Measurements from ENCODE around the gene SH3BP5.

The SH3BP5 gene

DNA sequence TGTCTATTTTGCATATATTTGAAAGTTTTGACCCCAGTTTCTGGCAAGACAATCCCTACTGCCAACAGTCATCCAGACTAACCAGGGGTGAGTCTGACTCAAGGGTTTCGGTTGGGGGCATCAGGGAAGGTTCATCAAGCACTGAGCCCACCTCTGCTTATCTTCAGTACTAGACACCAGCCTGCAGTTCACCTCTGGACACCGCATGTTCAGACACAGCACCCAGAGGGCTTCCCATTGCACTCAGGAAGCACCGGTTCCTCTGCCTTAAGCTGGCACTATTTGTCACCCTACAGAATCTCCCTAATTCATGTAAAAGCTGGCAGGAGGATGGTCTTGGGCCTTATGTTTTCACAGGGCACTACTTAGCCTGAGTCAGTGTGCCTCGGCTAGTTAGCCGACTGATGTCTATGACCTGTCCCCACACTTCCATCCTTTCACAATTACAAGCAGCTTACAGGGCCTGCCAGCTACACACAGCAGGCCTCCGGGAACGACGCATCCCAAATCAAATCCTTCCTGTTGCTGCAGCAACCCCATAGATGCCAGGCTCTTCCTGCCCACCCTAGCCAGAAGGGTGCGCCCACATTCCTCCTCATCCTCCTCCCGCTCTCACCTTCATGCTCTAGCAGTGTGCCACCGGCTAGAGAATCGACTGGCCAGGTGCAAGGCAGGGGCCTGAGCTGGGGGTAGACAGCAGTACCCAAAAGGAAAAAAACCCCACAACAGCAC lies 52.5 kb downstream of the SH3BP5 start:
- DNase-seq (ENCODE audit: extremely low read depth in 1 of 2, low read depth in 1 of 2), result no peak

DNA sequence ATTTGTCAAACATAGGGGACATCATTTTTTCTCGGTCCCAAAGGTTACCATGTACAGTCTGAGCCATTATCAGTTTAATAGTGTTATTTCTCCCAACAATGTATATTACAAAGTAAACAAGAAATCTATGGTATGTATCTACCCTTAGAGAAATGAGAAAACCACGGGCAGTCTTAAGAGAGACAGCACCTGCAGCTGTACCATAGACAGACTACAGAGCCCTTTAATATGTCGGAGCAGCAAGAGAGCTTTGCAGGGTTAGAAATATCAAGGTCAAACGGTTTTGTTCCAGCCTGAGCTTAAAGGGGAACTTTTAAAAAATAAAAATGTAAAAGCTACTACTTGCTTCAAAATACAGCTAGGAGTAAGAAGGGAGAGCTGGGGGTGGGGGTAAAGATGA lies 53.2 kb downstream of the SH3BP5 start:
- DNase-seq (ENCODE audit: extremely low read depth in 1 of 2, low read depth in 1 of 2), result no peak

DNA sequence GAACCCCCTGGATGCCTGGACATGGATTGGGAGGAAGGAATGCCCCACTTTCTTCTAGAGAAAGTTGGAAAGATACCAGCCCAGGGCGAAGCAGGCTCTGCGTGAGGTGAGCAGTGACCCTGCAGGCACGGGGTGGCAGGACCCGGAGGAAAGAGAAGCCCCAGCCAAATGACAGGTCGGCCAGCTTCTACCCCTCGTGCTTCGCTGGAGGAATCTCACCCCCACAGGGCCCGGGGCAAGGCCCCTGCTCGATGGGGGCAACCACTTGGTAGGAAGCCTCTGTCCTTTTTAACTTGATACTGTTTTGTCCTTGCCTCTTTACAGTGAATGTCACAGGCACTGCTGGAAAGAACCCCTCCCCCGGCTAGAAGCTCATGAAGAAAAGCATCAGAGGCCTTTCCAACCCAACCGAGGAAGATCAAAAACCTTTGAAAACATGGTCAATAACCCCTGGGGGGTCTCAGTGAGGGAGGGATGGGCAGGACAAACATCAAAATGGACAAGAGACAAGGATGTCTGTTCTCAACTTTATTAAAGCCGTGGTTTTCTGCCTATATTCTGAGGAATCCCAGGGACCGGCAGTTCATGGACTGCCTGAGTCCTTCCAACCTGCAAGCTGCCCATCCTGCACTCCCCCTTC lies 54.4 kb downstream of the SH3BP5 start:
- DNase-seq (ENCODE audit: extremely low read depth in 1 of 2, low read depth in 1 of 2), result no peak

DNA sequence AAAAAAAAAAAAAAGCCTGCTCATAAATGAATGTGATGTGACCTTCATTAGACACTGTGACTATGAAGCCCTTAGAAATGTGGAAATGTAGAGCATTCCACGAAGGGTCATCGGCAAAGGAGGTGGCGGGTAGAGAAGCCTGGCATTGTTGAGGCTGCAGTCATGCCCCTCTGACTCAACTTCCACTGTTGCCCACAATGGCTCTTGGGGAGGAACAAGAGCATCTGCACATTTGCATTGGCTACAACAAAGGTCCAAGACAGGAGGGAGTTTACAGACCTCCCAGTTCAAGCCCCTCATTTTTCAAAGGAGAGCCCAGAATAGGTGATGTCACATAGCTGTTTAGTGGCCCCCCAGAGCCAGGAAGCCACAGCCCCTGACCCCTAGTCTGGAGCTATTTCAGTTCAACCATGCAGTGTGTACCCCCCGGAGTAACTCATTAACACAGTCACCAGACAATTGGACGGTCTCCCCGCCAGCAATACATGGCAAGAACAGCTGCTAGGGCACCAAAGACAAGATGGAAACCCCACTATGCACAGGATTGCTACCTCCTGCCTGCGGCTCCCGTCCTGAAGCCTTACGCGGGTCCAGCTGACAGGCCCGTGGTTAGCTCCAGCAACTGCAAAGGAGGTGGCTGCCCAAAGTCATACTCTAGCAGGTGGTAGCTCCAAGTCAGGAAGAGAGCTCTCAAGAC lies 56.2 kb downstream of the SH3BP5 start:
- no peak for DNase-seq (ENCODE audit: extremely low read depth in 1 of 2, low read depth in 1 of 2)

DNA sequence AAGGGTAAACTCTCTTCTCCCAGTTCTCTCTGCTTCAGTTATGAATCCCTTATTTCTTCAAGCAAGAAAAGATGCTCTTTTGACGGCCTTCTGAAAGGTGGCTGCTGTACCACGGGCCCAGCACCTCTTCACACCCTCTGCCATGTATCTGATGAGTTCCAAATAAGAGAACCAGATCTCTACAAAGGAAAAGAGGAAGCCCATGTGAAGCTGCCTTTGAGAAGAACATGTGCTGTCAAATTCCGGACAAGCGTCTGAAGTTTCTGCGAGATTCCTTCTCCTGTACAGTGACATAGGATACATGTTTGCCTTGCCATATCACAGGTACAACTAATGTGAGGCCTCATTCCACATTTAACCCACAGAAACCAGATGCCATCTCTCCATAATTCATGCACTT lies 59.2 kb downstream of the SH3BP5 start:
- DNase-seq (ENCODE audit: extremely low read depth in 1 of 2, low read depth in 1 of 2), result no peak

DNA sequence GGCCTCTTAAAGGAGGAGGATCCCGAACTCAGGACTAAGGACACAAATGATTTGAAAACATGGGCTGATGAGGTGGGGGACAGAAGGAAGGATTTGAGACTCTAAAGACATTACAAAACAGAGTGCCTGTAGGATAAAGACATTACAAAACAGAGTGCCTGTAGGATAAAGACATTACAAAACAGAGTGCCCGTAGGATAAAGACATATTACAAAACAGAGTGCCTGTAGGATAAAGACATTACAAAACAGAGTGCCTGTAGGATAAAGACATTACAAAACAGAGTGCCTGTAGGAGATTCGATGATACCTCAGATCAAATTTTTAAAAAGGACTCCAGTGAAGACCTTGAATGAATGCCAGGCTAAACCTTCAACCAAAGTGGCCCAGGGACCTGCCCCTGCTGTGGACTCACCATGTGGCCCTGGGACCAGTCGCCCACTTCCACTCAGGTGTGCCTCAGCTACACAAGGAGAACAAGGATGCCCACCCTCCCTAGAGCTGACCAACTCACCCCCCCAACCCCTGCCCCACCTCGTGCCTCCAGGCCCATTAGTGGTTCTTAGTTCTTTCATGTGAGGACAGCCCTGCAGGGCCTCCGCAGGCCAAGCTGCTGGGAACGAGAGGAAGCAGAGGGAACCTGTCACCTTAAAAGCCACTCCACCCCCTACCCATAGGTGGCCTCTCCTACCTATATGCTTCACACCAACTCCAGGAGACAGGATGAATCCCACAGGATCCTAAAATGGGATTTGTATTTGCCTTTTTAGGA lies 59.8 kb downstream of the SH3BP5 start:
- no peak for DNase-seq (ENCODE audit: extremely low read depth in 1 of 2, low read depth in 1 of 2)

DNA sequence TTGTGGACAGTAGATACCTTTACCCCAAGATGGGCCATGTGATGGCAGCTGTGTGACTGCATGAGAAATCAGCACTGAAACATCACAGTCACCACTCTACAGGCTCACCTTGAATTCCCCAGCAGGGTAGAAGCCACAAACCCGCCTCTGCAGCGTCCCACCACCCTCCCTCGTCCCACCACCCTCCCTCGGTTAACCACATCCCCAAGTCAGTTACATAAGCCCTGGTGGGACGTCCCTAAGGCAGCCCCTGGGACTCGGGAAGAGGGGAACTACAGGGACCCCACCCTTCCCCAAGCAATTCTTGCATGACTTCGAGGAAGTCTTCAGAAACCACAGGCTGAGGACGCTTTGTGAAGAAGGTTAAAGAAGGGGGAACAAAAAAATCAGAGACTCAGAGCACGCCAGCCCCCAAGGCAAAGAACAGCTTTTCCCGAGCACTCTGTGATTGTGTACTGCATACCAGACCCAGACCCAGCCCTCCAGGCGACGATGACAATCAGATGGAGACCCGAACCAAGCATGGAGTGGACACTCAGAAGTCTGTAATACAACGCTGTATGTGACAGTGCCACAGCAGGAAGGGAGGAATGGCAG lies 60.5 kb downstream of the SH3BP5 start:
- peak; percentile 57 to 74 for DNase-seq (ENCODE audit: extremely low read depth in 1 of 2, low read depth in 1 of 2)

DNA sequence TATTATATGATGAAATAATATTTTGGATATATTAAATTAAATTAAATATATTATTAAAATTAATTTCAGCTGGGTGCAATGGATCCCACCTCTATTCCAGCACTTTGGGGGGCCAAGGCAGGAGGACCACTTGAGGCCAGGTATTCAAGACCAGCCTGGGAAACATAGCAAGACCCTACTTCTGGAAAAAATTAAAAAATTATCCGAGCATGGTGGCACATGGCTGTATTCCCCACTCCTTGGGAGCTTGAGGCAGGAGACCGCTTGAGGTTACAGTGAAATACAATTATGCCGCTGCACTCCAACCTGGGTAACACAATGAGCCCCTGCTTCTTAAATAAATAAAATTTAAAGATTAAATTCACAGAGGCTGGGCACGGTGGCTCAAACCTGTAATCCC lies 61.4 kb downstream of the SH3BP5 start:
- no peak for DNase-seq (ENCODE audit: extremely low read depth in 1 of 2, low read depth in 1 of 2)

DNA sequence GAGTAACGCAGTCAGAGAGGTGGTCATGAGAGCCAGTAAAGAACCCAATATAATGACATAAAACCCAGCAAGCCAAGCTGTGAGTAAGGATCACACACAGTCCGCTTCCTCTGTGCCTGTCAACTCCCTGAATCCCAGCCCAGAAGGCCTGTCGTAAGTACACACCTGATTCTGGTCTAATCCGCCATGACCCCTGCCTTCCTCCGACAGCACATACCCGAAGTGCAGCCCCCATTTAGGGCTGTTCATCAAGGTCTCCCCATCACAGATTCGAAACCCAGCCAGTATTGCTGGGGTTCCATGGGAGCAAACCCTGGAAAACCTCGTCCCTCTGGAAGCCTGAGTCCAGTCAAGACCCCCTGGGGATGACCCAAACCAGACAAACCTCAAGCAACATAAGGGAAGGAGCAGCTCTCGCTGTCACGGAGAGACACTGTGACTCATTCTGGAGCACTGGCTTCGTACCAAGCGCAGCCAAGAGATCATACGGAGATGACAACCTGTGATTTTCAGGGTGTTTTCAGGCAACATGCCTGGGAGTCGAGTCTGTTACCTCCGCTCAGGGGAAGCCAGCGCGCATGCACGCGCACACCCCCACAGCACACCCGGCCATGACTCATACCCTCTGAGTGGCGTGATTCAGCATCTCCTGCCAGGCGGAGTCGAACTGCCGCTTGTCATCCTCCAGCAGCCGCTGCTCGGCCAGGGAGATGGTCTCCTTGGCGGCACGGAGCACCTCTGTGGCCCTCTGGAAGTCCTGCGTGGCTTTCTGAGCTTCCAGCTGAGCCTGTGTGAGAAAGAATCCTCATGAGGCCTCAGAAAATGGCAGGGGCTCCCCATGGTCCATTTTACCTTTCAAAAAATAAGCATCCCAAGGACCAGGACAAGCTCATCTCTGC lies 63.0 kb downstream of the SH3BP5 start:
- peak; percentile 77 to 86 for DNase-seq (ENCODE audit: extremely low read depth in 1 of 2, low read depth in 1 of 2)

DNA sequence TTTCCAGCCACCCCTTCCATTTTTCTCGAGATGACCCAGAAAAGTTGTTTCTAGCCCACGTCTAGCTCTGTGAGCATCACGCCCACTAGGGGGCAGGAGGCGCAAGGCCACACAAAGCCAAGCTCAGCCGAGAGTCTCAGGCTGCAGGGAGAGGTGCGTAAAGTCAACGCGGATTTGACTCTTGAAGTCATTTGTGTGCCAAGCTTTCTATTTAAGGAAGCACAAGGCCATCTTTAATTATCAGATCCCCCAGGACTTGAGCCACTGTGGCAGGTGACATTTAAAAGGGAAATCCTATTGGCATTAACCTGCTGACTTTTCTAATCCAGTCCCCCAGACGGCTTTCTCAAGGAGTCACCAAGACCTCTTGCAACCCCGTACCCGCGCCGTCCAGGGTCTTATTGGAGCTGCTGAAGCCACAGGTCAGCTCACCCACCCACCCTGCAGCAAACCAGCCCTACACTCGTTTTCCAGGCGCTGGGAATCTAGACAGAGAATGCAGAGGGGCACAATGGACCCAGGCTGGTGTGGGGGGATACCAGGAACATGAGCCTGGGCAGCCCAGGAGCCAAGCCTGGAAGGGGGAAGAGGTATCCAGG lies 64.3 kb downstream of the SH3BP5 start:
- peak; percentile 50 to 74 for DNase-seq (ENCODE audit: extremely low read depth in 1 of 2, low read depth in 1 of 2)

DNA sequence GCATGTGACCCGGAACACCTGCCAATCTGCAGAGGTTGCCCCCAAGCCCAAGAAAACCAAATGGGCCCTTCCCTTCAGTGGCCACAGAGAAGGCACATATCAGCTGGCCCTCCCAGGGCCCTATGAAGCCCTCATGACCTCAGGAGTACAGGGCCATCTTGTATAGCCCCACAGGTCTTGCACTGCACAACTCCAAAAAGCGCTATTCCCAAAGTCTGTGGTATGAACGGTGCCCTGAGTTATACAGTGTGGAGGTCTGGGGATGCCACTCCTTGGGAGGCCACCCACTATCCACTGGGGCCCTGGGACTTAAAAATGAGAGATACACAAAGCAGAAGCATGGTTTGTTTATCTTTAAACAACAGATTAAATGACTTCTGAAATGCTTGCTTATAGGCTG lies 64.9 kb downstream of the SH3BP5 start:
- no peak for DNase-seq (ENCODE audit: extremely low read depth in 1 of 2, low read depth in 1 of 2)

DNA sequence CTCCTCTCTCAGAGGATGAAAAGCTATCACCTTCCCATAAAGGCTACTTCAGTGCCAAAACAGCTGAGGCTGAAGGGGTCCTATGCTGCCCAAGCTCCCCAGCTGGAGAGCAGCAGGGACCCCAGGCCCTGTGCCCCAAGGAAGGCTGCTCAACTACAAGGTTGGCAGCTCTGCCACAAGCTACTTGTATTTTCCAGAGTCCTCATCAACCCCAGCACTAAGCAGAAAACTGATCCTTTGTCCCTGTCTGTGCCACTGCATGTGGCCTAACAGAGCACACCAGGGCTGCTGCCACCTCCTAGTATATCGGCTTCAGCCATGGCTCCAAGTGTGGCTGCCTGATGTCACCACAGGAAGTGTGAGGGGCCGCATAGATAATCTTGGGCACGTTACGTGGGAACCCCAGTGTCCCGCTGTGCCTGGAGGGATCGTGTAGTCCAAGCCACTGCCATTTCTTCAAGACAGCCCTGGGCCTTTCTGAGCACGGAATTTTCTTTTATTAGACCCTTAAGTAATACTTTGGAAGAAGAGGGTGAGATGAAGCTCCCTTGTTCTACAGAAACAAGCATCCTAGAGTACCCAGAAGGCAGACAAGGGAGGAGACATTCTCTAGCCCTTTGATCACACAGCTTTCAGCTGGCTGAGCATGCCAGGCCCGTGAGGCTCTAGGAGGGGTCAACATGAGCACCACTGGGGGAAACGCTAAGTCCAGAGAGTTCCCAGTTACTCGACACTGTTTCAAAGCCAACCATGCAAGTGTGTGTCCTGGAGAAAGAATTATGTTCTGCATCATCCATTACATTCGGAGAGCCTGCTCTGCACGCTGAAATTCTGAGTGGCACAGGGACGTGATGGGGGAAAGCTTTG lies 65.6 kb downstream of the SH3BP5 start:
- no peak for DNase-seq (ENCODE audit: extremely low read depth in 1 of 2, low read depth in 1 of 2)

DNA sequence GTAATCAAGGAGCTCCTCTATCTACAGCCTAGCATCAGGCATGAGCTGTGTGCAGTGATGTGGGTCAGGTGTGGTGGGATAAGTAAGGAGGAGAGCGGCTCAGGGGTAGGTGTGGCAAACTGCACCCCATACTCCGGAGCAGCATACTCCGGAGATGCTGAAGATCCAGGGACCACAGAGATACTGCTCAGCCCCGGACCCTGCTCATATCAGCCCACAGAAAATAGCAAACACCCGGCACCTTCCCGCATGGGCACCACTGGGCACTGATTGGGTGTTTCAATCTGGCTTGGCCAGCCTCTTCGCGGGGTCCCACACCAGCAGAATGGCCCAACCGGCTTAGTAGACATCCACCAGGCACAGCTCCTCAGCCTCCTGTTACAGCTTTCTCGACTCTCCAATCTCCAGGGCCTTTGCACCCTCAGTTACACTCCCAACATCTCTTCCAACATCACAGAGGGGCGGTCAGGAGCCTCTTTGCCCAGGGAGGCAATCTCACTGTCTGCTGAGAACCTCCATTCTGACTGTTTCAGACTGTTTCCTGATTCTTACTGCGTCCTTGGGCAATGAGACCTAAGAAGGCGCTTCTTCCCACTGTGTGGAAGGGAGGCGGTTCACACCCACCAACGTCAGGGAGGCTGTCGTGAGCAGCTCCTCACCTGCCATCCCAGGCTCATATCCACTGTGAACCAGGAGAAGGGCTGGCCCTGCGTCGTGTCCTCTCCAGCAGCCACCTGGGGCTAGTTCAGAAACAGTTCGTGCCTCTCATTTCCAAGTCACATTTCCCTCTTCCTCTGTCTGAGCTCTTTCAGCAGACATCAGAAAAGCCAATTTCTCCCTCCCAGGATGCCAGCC lies 66.5 kb downstream of the SH3BP5 start:
- DNase-seq (ENCODE audit: extremely low read depth in 1 of 2, low read depth in 1 of 2), result no peak

DNA sequence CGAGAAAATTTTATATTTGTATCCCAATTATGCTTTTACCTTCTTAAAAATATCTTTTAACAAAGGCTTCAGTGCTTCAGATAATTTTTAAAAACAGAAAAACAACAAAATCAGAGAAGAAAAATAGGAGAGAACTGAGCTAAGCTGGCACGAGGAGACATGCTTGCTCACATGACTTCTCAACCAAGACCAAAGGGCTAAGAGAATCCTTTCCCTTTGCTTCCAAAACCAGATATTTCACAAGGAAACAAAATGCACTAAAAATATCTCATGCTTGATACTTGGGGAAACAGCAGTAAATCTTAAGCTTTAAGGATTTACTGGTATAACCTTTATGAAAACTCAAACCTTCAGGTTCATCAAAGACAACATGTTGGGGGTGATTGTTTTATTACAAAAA lies 67.9 kb downstream of the SH3BP5 start:
- no peak for DNase-seq (ENCODE audit: extremely low read depth in 1 of 2, low read depth in 1 of 2)

DNA sequence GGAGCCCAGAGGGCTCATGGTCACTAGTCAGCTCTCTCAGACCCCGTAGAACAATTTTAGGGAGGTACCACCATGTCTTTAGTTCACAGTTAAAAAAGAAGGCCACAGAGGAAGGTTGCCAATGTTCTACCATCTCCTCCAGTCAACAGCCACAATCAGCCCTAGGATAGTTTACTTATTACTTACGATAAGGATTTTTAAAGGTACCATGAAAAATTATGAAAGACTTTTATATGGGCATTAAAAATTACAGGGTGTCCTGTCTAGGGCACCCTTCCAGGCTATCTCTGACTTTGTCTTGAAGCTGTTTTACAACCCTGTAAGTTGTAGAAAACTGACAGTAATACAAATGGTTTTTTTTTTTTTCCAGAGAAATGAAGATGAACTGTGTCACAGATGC lies 68.5 kb downstream of the SH3BP5 start:
- no peak for DNase-seq (ENCODE audit: extremely low read depth in 1 of 2, low read depth in 1 of 2)

DNA sequence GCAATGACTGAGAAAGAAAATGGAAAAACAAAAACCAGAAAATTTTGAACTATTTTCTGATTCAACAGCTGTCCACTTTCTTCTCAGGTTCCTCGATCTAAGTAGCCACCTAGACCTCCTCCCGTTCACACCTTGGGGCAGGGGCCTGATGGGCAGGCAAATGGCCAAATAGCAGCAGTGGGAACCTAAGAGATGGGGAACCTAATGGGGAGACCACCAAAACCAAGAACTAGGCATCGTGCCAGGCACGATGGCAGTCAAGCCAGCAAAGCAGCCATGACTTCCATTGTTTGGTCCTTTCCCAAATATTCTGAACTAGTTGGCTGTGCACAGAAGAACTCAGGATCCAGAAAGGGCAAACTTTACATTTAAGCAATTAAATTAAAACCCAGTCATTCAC lies 69.3 kb downstream of the SH3BP5 start:
- DNase-seq (ENCODE audit: extremely low read depth in 1 of 2, low read depth in 1 of 2), result no peak

DNA sequence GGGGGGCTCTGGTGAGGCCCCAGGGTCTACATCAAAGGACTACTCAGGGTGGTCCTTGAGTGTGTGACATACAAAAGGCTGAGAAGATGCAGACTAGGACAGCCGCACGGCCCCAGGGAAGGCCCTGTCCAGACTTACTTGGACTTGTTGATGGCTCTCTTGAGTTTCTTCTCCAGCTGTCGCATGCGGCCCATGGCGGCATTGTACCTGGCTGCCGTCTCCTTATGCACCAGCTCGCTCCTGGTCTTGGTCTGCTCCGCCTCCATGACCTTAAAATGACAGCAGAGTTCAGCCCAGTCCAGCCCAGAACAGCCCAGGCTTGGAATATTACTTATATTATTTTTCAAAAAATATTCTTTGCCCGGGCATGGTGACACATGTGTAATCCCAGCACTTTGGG lies 70.4 kb downstream of the SH3BP5 start:
- DNase-seq (ENCODE audit: extremely low read depth in 1 of 2, low read depth in 1 of 2), result no peak

DNA sequence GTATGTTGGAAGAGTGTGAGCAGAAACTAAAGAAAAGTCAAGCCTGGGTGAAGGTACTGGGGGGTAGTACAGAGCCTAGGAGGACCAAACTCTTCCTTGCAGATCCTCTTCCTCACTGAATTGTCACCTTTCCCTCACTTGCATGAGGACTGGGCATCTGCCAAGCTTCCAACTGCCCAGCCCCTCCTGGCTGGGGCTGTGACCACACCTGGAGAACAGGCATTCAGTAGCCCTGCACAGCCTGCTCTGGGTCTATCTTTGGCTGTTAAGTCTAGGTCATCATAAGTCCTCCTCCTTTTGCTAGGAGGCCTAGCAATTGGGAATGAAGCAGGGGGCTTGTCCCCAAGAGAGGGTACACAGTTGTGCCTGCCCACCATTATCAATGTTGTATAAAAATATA lies 71.1 kb downstream of the SH3BP5 start:
- no peak for DNase-seq (ENCODE audit: extremely low read depth in 1 of 2, low read depth in 1 of 2)
